Vein endothelial cell (primary cell): ENCODE results near the gene ERGIC1. TPM values are rescaled to one million over a fixed set of nuclear protein-coding genes. Genes with fewer than 3 reads are reported as not detected.

Experiments used
- small RNA-seq: library from RNA; depleted of rRNA; stranded (forward); fragments of <200 nt; gene quantifications from one replicate; pipeline ENCODE3, GENCODE V24; 2012
- total RNA-seq: library from RNA; depleted of rRNA; stranded (reverse); fragments of >200 nt; gene quantifications from 2 replicates; pipeline ENCODE4 v1.2.3, GENCODE V29; 2012

The ERGIC1 gene, protein sequence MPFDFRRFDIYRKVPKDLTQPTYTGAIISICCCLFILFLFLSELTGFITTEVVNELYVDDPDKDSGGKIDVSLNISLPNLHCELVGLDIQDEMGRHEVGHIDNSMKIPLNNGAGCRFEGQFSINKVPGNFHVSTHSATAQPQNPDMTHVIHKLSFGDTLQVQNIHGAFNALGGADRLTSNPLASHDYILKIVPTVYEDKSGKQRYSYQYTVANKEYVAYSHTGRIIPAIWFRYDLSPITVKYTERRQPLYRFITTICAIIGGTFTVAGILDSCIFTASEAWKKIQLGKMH
- 139 and 148 TPM in 2 replicates for total RNA-seq

GRCh38 chr5:172833686-172834414 is at the start of gene ERGIC1:
Gene ERGIC1 (plus strand): TSS chr5:172834251. CDS start chr5:172834414, 163 bp downstream.

GRCh38 chr5:172983542-172984243 is 149.6 kb downstream of the ERGIC1 start, which contains the start of gene ATP6V0E1:
Gene ATP6V0E1 (plus strand): TSS chr5:172983771. CDS start chr5:172983861, 90 bp downstream.

Small RNA genes lying within 50 kb of the gene (small RNA-seq; reads per million reads assigned to genes)
- gene AC022217.4, result not detected

Other genes with a start within 250 kb of the ERGIC1 start
- gene NEURL1B, start 193.0 kb upstream of the ERGIC1 start, total RNA-seq, result 0.65 and 1.6 TPM in 2 replicates
- gene DUSP1, start 63.1 kb upstream of the ERGIC1 start, total RNA-seq, result 92.5 and 128 TPM in 2 replicates
- gene RPL26L1, start 125.2 kb downstream of the ERGIC1 start, total RNA-seq, result 38.9 and 42.9 TPM in 2 replicates
- gene ATP6V0E1, start 149.5 kb downstream of the ERGIC1 start, total RNA-seq, result 162 and 172 TPM in 2 replicates
- gene CREBRF, start 222.1 kb downstream of the ERGIC1 start, total RNA-seq, result 14.0 and 16.4 TPM in 2 replicates